G401.6 (cell line): ENCODE data around the gene NANOS3.
A peak's percentile ranks its signal among the peaks of the same experiment; 100 is the strongest.
"Not testable (repeated sequence)": the region's sequence is repeated elsewhere in the genome, so short reads cannot be mapped to it uniquely, and the experiment has no call there.

Experiments used
- FAIRE-seq: peaks from 2 replicates; lab custom pipeline; 2012; peaks lifted over from hg19 to GRCh38; lab: Jason Lieb, UNC

NANOS3 gene

GRCh38 chr19:13920940-13921747, 44.2 kb downstream of the NANOS3 start:
- peak; percentile 41 for FAIRE-seq

DNA sequence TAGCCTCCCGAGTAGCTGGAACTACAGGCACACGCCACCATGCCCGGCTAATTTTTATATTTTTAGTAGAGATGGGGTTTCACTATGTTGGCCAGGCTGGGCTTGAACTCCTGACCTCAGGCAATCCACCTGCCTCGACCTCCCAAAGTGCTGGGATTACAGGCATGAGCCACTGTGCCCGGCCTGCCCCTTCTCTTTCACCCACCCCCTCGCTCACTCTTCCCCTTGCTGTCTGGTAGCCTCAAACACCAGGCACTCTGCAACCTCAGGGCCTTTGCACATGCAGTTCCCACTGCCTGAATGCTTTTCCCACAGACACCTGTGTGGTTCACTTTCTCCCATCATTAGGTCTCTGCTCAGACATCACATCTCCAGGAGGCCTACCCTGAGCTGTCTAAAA, 45.2 kb downstream of the NANOS3 start:
- FAIRE-seq, result not testable (repeated sequence)

GRCh38 chr19:13923194-13923987, 46.5 kb downstream of the NANOS3 start:
- no peak for FAIRE-seq

GRCh38 chr19:13926010-13926409, 49.1 kb downstream of the NANOS3 start:
- no peak for FAIRE-seq

DNA sequence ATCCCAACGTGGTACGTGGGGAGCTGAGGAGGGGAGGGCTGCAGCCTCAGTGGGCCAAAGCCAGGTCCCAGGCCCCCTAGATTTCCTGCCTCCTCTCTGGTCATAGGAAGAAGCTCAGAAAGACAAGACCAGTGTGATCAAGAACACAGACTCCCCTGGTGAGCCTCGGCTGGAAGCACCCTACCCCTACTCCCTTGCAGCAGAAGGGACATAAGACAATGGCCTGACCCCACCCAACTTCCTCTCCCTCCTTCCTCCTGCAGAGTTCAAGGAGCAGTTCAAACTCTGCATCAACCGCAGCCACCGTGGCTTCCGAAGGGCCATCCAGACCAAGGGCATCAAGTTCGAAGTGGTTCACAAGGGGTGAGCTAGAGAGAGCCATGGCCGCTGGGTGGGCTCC, 49.8 kb downstream of the NANOS3 start:
- no peak for FAIRE-seq

GRCh38 chr19:13929340-13929739, 52.4 kb downstream of the NANOS3 start:
- FAIRE-seq, result no peak

- no peak for FAIRE-seq
These were observed 53.0 kb downstream of the NANOS3 start for GRCh38 chr19:13929956-13930355.
